CD14-positive monocyte (primary cell): Measurements from ENCODE around the gene IL1RAPL1. TPM values are rescaled to one million over a fixed set of nuclear protein-coding genes. Genes with fewer than 3 reads are reported as not detected.

Source experiments
- DNase-seq, 3 donors: peaks; one replicate each; pipeline ENCODE4 v3.0.0-alpha.2; 2011 to 2022
- H2AFZ ChIP-seq: 2 replicates; pipeline ENCODE4 v1.6.0; 2012; ENCODE audit warnings: mild to moderate bottlenecking, low read depth, low read length, inconsistent platforms; ENCODE audit not compliant: insufficient read depth, poor library complexity, severe bottlenecking
- H3K27ac ChIP-seq, 2 donors: 1 replicate in 1 of 2; 2 replicates in 1 of 2; pipeline ENCODE4 v1.5.1; 2012 to 2013; ENCODE audit warnings: low read length in 2 of 2, control low read depth in 1 of 2, inconsistent platforms in 1 of 2, low read depth in 1 of 2, mild to moderate bottlenecking in 1 of 2
- H3K27me3 ChIP-seq, 2 donors: one replicate each; pipeline versions ENCODE4 v1.6.0 to v1.6.1; 2011 to 2013; ENCODE audit warnings: low read length in 2 of 2; ENCODE audit not compliant: control insufficient read depth in 2 of 2, insufficient read depth in 2 of 2
- H3K36me3 ChIP-seq, 2 donors: replicated peaks in 1 of 2; 1 replicate in 1 of 2; 2 replicates in 1 of 2; pipeline versions ENCODE4 v1.5.1 to v1.6.1; 2012 to 2013; ENCODE audit warnings: low read length in 2 of 2, control low read depth in 1 of 2, inconsistent platforms in 1 of 2, mild to moderate bottlenecking in 1 of 2; ENCODE audit not compliant: insufficient read depth in 2 of 2, control insufficient read depth in 1 of 2
- H3K4me1 ChIP-seq, 2 donors: 1 replicate in 1 of 2; 2 replicates in 1 of 2; pipeline versions ENCODE4 v1.5.1 to v1.6.1; 2012 to 2013; ENCODE audit warnings: low read length in 2 of 2, control low read depth in 1 of 2, inconsistent platforms in 1 of 2, mild to moderate bottlenecking in 1 of 2, moderate library complexity in 1 of 2; ENCODE audit not compliant: insufficient read depth in 2 of 2, control insufficient read depth in 1 of 2
- H3K4me2 ChIP-seq: replicated peaks from 2 replicates; pipeline ENCODE3; 2012; ENCODE audit warnings: low read length, moderate library complexity, mild to moderate bottlenecking; ENCODE audit not compliant: poor library complexity, severe bottlenecking; ENCODE audit errors: extremely low read depth
- H3K4me3 ChIP-seq, 3 experiments: fragments of 200-600 bp in 1 of 3; sonication (generic) in 1 of 3; replicated peaks in 1 of 3; 1 replicate in 2 of 3; 2 replicates in 1 of 3; pipeline ENCODE4 v1.5.1; 2011 to 2013; ENCODE audit warnings: low read length in 3 of 3, mild to moderate bottlenecking in 3 of 3, control low read depth in 2 of 3, low read depth in 2 of 3, inconsistent platforms in 1 of 3, moderate library complexity in 1 of 3
- H3K79me2 ChIP-seq: 2 replicates; pipeline ENCODE4 v1.6.0; 2012; ENCODE audit warnings: mild to moderate bottlenecking, control low read depth, inconsistent platforms, low read length, moderate library complexity; ENCODE audit not compliant: insufficient read depth
- H3K9ac ChIP-seq: 2 replicates; pipeline ENCODE4 v1.6.0; 2017; ENCODE audit warnings: low read length, mild to moderate bottlenecking; ENCODE audit not compliant: insufficient read depth, poor library complexity, severe bottlenecking
- H3K9me3 ChIP-seq, 2 donors: replicated peaks in 1 of 2; 1 replicate in 1 of 2; 2 replicates in 1 of 2; pipeline versions ENCODE4 v1.5.1 to v1.6.1; 2012 to 2013; ENCODE audit warnings: low read length in 2 of 2, control low read depth in 1 of 2; ENCODE audit not compliant: control insufficient read depth in 1 of 2, insufficient read depth in 1 of 2
- H4K20me1 ChIP-seq: 2 replicates; pipeline ENCODE4 v1.6.0; 2012; ENCODE audit warnings: mild to moderate bottlenecking, low read length, control low read depth, moderate library complexity; ENCODE audit not compliant: insufficient read depth
- H3K27ac Mint-ChIP-seq, 7 donors: one replicate each; pipeline ENCODE4 v1.8.0; 2020; ENCODE audit warnings: mild to moderate bottlenecking in 7 of 7, mixed read lengths in 7 of 7, moderate library complexity in 6 of 7, inconsistent platforms in 2 of 7
- H3K27me3 Mint-ChIP-seq, 3 donors: one replicate each; pipeline ENCODE4 v1.8.0; 2021 to 2022; ENCODE audit warnings: low read depth in 3 of 3, mild to moderate bottlenecking in 3 of 3, mixed read lengths in 3 of 3, moderate library complexity in 3 of 3, inconsistent platforms in 1 of 3
- H3K36me3 Mint-ChIP-seq, 2 donors: one replicate each; pipeline ENCODE4 v1.8.0; 2020; ENCODE audit warnings: mixed read lengths in 2 of 2, inconsistent platforms in 1 of 2, mild to moderate bottlenecking in 1 of 2
- H3K4me1 Mint-ChIP-seq: one replicate; pipeline ENCODE4 v1.8.0; 2020; ENCODE audit warnings: mild to moderate bottlenecking, mixed read lengths
- H3K4me3 Mint-ChIP-seq, 2 donors: one replicate each; pipeline ENCODE4 v1.8.0; 2020; ENCODE audit warnings: mild to moderate bottlenecking in 2 of 2, mixed read lengths in 2 of 2, moderate library complexity in 1 of 2
- H3K9me3 Mint-ChIP-seq, 7 donors: one replicate each; pipeline ENCODE4 v1.8.0; 2020 to 2022; ENCODE audit warnings: mixed read lengths in 7 of 7, mild to moderate bottlenecking in 6 of 7, moderate library complexity in 6 of 7, inconsistent platforms in 2 of 7
- WGBS: methylation state at CpG from one replicate; pipeline ENCODE4 v1.1.5; 2013; ENCODE audit warnings: missing lambda C conversion rate; ENCODE audit not compliant: insufficient coverage; 5-methylcytosine and 5-hydroxymethylcytosine counted together
- intact Hi-C, 2 donors: fragments of 100-400 bp; cut with micrococcal nuclease; formaldehyde crosslinking; loops; one replicate each; pipeline versions ENCODE4 v1.15.0 to v1.15.1; 2023
- polyA plus RNA-seq, 3 donors: library from polyadenylated mRNA; depleted of rRNA in 1 of 3; unstranded in 2 of 3; stranded (reverse) in 1 of 3; fragments of 300-500 nt in 2 of 3; fragments of >200 nt in 1 of 3; fragmentation: Illumina TruSeq in 2 of 3; gene quantifications; 1 replicate in 2 of 3; 2 replicates in 1 of 3; pipeline ENCODE4 v1.2.3, GENCODE V29; 2012 to 2021
- TF ChIP-seq, protein P1 (sequence below): fragments of 200-600 bp; IDR thresholded peaks from one replicate; pipeline ENCODE4 v1.8.0; 2022; ENCODE audit warnings: antibody characterized with exemption, mild to moderate bottlenecking

The IL1RAPL1 gene
- polyA plus RNA-seq, 3 donors: not detected

- H3K27me3 ChIP-seq: no peaks in the 10 kb centered on the region
- H3K9ac ChIP-seq: no peak overlapping the region
- no peaks in the 10 kb centered on the region for H3K9me3 ChIP-seq
- no peak overlapping the region for H3K27ac ChIP-seq
- no peak overlapping the region for H3K4me3 Mint-ChIP-seq
- no peaks in the 10 kb centered on the region for H3K79me2 ChIP-seq
- H3K4me1 ChIP-seq: no peaks in the 10 kb centered on the region
- H3K36me3 ChIP-seq: no peaks in the 10 kb centered on the region
- intact Hi-C loops: loop anchor here in 1 of 2 donors (10.0 kb wide), 1 partner anchor 403 kb away; no protein-coding TSS in a partner anchor
- peaks cover 0 to 4% (median 0%) of the 10 kb centered on the region in 3 donors for H3K27me3 Mint-ChIP-seq
- H3K4me3 ChIP-seq: no peak overlapping the region
- no peaks in the 10 kb centered on the region for H3K4me1 Mint-ChIP-seq
- TF ChIP-seq, protein P1, sequence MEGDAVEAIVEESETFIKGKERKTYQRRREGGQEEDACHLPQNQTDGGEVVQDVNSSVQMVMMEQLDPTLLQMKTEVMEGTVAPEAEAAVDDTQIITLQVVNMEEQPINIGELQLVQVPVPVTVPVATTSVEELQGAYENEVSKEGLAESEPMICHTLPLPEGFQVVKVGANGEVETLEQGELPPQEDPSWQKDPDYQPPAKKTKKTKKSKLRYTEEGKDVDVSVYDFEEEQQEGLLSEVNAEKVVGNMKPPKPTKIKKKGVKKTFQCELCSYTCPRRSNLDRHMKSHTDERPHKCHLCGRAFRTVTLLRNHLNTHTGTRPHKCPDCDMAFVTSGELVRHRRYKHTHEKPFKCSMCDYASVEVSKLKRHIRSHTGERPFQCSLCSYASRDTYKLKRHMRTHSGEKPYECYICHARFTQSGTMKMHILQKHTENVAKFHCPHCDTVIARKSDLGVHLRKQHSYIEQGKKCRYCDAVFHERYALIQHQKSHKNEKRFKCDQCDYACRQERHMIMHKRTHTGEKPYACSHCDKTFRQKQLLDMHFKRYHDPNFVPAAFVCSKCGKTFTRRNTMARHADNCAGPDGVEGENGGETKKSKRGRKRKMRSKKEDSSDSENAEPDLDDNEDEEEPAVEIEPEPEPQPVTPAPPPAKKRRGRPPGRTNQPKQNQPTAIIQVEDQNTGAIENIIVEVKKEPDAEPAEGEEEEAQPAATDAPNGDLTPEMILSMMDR: no peak
- DNase-seq: no peak
- H3K4me2 ChIP-seq: no peak overlapping the region
- no peaks in the 10 kb centered on the region for H3K36me3 Mint-ChIP-seq
- H2AFZ ChIP-seq: no peak overlapping the region
- WGBS: no CpG with 5 or more reads among the region's 3 CpGs
- H3K9me3 Mint-ChIP-seq: peaks cover 0 to 7% (median 6%) of the 10 kb centered on the region in 7 donors
- H3K27ac Mint-ChIP-seq: no peak overlapping the region
- H4K20me1 ChIP-seq: no peaks in the 10 kb centered on the region
These were observed 314.4 kb downstream of the IL1RAPL1 start for GRCh38 chrX:28901637-28902036.

- no peak for DNase-seq
- Histone ChIP-seq H3K27ac (no peak overlapping the region), H3K4me2 (no peak overlapping the region), H3K4me1 (no peaks in the 10 kb centered on the region), H3K9me3 (no peaks in the 10 kb centered on the region), H3K9ac (no peak overlapping the region), H3K4me3 (no peak overlapping the region), H3K79me2 (no peaks in the 10 kb centered on the region), H3K27me3 (no peaks in the 10 kb centered on the region), H2AFZ (no peak overlapping the region), H4K20me1 (no peaks in the 10 kb centered on the region), H3K36me3 (no peaks in the 10 kb centered on the region)
- no peaks in the 10 kb centered on the region for H3K27me3 Mint-ChIP-seq
- H3K4me3 Mint-ChIP-seq: no peak overlapping the region
- no peak overlapping the region for H3K27ac Mint-ChIP-seq
- WGBS: no CpG with 5 or more reads among the region's 2 CpGs
- TF ChIP-seq, protein P1: no peak
- H3K36me3 Mint-ChIP-seq: no peaks in the 10 kb centered on the region
- intact Hi-C loops: no loop called here
- H3K9me3 Mint-ChIP-seq: peaks cover 0 to 6% (median 0%) of the 10 kb centered on the region in 7 donors
- no peaks in the 10 kb centered on the region for H3K4me1 Mint-ChIP-seq
These were observed 323.2 kb downstream of the IL1RAPL1 start for GRCh38 chrX:28910487-28910886.
